HTR-8/SVneo (cell line): ENCODE results near the gene MTFP1.
A peak's percentile ranks its signal among the peaks of the same experiment; 100 is the strongest.

Source experiments
- DNase-seq: peaks from one replicate; pipeline ENCODE4 v3.0.0; 2011; ENCODE audit warnings: low spot score, mixed read lengths; ENCODE audit not compliant: insufficient read length
- FAIRE-seq: peaks from 2 replicates; lab custom pipeline; 2011; peaks lifted over from hg19 to GRCh38; lab: Jason Lieb, UNC

The MTFP1 gene

GRCh38 chr22:30425616-30426387, at the start of gene MTFP1:
Gene MTFP1 (plus strand): TSS chr22:30425768. CDS start chr22:30425880, 112 bp downstream.
- peak; percentile 47 for DNase-seq

GRCh38 chr22:30380011-30380410, 45.6 kb upstream of the MTFP1 start:
- FAIRE-seq, result no peak
- DNase-seq, result no peak

More at GRCh38 chr22:30425616-30426387, at the start of gene MTFP1:
- FAIRE-seq, result no peak

GRCh38 chr22:30381264-30381663, 44.3 kb upstream of the MTFP1 start:
- DNase-seq (no peak), FAIRE-seq (no peak)

GRCh38 chr22:30382340-30382739, 43.2 kb upstream of the MTFP1 start:
- no peak for FAIRE-seq
- DNase-seq, result no peak

GRCh38 chr22:30383061-30383460, 42.5 kb upstream of the MTFP1 start:
- FAIRE-seq (no peak), DNase-seq (no peak)

- DNase-seq (no peak), FAIRE-seq (no peak)
Measured at GRCh38 chr22:30385942-30386341, 39.6 kb upstream of the MTFP1 start.

- DNase-seq (no peak), FAIRE-seq (no peak)
Measured at GRCh38 chr22:30386608-30386959, 39.0 kb upstream of the MTFP1 start.

- DNase-seq (peak; percentile 72), FAIRE-seq (peak; percentile 55)
Measured at GRCh38 chr22:30386960-30387827, 38.4 kb upstream of the MTFP1 start, which contains the start of gene RNF215. Gene RNF215 (minus strand): TSS chr22:30387411. CDS start chr22:30387313, 98 bp downstream.

- DNase-seq, result no peak
- FAIRE-seq, result no peak
Measured at GRCh38 chr22:30390974-30391691, 34.4 kb upstream of the MTFP1 start.

GRCh38 chr22:30392661-30393321, 32.8 kb upstream of the MTFP1 start:
- no peak for FAIRE-seq

GRCh38 chr22:30393322-30393680, 32.3 kb upstream of the MTFP1 start:
- FAIRE-seq, result no peak
- DNase-seq, result no peak

More at GRCh38 chr22:30392661-30393321, 32.8 kb upstream of the MTFP1 start:
- DNase-seq, result no peak

- no peak for DNase-seq
- no peak for FAIRE-seq
Measured at GRCh38 chr22:30393885-30394284, 31.7 kb upstream of the MTFP1 start.

GRCh38 chr22:30396871-30397655, 28.5 kb upstream of the MTFP1 start, which contains the start of gene SEC14L2:
Gene SEC14L2 (plus strand): TSS chr22:30397018. CDS start chr22:30397117, 99 bp downstream.
- FAIRE-seq, result no peak
- peak; percentile 63 for DNase-seq

GRCh38 chr22:30397656-30398635, 27.6 kb upstream of the MTFP1 start:
- FAIRE-seq (no peak), DNase-seq (no peak)

GRCh38 chr22:30398685-30399680, 26.6 kb upstream of the MTFP1 start:
- DNase-seq (no peak), FAIRE-seq (no peak)

- DNase-seq (no peak), FAIRE-seq (no peak)
Measured at GRCh38 chr22:30399718-30400117, 25.9 kb upstream of the MTFP1 start.

- FAIRE-seq, result no peak
- no peak for DNase-seq
Measured at GRCh38 chr22:30400159-30400558, 25.4 kb upstream of the MTFP1 start.
